Measurements from ENCODE around the gene ZNF768.
"Not testable (repeated sequence)": the region's sequence is repeated elsewhere in the genome, so short reads cannot be mapped to it uniquely, and the experiment has no call there.

The ZNF768 gene

DNA sequence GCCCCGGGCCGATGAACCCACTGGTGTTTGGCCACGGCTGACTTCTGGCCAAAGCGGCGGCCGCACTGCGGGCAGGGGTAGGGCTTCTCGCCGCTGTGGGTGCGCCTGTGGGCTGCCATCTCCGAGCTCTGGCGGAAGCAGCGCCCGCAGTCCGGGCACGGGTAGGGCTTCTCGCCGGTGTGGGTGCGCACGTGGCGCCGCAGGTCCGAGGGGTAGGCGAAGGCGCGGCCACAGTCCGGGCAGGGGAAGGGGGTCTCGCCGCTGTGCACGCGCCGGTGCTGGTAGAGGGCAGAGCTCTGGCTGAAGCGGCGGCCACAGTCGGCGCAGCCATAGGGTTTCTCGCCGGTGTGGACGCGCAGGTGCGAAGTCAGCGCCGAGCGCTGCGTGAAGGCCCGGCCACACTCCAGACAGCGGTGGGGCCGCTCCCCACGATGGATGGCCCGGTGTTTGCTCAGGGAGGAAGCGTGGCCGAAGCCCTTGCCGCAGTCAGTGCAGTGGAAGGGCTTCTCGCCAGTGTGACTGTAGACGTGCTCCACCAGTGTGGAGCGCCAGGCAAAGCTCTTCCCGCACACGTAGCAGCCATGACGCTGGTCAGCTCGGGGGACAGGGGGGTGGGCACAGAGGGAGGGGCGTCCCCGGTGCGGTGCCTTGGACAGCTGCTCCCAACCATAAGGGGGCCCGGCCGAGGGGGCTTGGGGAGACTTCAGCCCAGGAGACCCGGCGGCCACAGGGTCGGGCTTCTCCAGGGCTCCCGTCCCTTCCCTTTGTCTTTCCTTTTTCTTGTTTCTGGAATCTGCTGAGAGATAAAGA lies 29.2 kb upstream of the ZNF768 start:
- no peak for ATAC-seq

GRCh38 chr16:30554557-30555314 lies 28.4 kb upstream of the ZNF768 start:
- no peak for ATAC-seq

DNA sequence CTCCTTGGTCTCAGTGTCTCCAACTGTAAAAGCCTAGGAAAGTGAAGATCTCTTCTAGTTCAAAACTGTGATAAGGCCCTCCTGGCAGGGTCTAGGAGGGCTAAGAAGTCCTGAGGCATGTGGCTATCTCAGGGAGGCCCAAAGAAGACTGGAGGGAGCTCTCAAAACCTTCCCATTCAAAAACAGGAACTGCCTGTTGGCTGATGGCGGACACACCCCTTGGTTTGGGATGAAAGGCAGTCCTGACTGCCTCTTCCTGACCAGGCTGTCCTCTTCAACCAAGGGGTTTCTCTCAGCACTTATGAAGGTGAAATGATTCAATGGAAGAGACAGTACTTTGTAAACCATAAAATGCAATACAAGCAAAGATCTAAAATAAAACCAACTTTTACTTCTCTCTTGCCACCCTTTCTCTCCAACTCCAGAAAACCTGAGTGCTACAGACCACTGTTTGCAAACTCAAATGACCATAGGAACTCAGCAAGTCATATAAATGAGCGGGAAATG lies 27.1 kb upstream of the ZNF768 start:
- no peak for ATAC-seq

- no peak for ATAC-seq
Measured at GRCh38 chr16:30552956-30553355, 26.6 kb upstream of the ZNF768 start.

DNA sequence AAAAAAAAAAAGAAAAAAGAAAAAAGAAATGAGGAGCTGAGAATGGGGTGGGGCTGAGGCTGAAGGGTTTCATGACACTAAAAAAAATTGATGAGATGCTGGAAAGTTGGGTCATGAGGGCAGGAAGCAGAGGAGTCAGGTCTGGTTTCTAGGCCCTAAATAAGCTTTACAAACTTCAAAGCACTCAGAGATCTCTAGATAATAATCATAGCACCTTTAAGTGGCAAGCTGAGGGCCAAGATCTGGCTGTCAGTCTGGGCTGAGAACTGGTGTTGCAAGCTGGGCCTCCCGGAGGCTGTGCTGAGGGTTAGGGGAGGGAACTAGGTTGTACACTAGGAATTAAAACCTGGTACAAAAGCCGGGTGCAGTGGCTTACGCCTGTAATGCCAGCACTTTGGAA lies 25.4 kb upstream of the ZNF768 start:
- peak; percentile 91 to 93 for ATAC-seq

GRCh38 chr16:30548416-30549253 lies 22.3 kb upstream of the ZNF768 start:
- ATAC-seq = no peak

DNA sequence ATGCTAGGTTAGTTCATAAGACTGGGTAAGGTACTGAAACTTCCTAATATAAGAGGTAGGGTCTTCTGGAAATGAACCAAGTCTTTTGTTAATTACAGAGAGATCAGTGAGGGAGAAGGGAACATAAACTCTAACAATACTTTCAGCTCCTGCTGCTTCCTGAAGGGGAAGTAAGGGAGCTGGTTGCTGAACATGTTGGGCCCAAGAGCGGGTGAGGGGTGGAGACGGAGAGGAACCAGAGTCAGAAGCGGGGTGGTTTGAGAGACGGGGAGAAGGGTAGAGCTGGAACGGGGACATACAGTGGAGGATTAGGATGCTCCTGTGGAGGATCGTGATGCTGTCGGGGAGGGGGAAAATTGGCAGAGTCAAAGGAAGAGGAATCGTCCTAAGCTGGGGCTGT lies 19.7 kb upstream of the ZNF768 start:
- no peak for ATAC-seq

DNA sequence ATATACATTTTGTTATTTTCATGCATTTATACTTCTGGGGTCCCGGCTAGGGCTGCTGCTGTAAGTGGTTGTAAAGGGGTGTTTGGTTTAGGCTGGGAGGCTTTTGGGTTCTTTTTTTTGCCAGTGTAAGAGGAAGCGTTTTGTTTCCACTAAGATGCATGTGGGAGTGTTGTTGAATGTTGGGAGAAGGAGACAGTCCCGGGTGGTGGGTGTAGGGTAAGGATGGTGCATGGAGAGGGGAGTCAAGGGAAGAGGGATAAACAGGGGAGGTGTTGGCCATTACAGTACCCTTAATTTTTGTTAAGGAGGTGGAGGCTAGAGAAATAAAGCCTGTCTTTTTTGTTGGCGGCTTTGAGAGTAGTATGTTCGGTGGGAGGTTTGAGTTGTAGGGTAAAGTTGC lies 16.7 kb upstream of the ZNF768 start:
- no peak for ATAC-seq

DNA sequence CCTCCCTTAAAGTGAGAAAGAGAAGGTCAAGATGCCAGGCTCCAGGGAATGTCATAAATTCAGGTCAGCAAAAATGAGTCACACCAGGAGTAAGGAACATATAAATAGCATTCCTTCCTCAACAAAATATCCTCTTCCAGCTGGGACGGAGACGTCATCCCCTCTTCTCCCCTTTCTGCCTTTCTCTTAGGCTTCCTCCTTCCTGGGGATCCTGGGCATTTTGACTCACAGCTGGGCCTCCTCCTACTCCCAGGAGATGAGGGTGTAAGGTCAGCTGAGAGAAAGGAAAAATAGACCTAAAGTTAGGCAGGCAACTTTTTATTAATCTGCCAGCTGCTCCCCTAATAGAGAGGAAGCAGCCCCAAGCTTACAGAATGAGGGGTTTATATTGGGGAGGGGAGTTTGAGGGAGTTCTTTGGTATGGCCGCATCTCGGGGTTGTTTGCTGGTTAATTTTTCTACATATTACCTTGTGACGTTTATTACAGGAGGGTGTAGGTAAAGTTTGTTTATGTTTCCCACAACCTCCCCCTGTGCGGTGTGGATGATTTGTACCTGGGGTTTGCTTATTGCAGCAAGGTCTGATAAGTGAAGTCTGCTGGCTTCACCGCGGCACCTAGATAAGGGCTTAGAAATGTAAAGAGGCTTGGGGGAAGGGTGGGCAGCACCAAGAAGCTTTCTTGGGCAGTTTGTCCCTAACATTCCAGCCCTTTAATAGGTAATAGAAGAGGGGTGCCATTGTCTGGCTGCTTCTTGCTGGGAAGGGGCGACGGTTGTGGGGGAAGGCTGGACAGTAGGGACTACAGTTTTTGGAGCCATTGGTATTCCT lies 15.3 kb upstream of the ZNF768 start:
- ATAC-seq = no peak

- not testable (repeated sequence) for ATAC-seq
Measured at GRCh38 chr16:30540916-30541464, 14.6 kb upstream of the ZNF768 start.

DNA sequence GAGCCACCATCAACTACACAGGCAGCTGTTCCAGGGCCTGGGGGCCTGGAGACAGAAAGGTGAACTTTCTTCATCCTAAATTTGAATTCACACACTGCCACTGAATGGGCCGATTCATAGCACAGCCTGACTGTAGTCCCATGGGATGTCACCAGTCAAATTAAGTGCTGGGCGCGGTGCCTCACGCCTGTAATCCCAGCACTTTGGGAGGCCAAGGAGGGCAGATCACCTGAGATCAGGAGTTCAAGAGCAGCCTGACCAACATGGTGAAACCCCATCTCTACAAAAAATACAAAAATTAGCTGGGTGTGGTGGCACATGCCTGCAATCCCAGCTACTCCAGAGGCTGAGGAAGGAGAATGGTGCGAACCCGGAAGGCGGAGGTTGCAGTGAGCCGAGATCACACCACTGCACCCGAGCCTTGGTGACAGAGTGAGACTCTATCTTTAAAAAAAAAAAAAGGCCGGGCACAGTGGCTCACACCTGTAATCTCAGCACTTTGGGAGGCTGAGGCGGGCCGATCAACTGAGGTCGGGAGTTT lies 13.7 kb upstream of the ZNF768 start:
- ATAC-seq = not testable (repeated sequence)

DNA sequence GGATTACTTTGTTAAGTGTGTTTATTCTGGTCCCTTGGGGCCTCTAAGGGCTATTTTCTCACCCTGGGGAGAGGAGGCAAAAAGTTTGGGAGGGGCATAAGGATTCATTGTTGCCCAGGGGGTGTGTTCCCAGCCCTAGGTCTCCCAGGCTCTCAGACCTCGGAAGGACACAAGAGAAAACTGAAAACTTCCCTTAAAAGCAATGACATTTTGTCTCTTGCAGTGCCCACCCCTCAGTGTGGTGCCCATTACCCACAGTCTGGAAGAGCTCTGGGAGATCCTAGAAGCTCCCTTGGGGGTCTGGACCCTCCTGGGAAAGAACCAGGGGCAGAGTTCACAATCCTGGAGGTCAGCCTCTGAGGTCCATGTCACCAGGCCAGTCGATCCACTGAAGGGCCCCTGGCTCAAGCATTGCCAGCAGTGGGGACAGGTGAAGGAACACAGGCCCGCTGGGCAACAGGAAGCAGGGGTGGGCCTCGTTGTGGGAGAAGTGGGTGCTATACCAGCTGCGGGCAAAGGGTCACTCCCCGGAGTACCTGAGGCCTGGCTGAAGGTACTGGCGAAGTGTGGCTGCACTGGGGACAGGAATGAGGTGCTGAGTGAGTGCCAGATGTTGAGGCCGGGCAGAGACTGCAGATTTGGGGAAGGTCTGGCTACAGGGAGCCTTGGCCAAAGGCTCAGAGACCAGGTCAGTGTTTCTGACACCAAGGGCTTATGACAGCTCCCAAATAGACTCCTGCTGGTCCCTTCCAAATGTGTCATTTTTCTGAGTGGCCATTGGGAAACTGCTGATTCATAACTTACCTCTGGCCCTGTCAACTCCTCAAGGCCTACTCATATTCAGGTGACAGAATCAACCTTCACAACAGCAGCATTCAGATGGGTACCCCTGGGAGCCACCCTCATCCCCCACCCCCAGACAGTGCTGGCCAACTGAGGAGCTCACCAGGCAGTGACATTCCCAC lies 12.9 kb upstream of the ZNF768 start:
- no peak for ATAC-seq

DNA sequence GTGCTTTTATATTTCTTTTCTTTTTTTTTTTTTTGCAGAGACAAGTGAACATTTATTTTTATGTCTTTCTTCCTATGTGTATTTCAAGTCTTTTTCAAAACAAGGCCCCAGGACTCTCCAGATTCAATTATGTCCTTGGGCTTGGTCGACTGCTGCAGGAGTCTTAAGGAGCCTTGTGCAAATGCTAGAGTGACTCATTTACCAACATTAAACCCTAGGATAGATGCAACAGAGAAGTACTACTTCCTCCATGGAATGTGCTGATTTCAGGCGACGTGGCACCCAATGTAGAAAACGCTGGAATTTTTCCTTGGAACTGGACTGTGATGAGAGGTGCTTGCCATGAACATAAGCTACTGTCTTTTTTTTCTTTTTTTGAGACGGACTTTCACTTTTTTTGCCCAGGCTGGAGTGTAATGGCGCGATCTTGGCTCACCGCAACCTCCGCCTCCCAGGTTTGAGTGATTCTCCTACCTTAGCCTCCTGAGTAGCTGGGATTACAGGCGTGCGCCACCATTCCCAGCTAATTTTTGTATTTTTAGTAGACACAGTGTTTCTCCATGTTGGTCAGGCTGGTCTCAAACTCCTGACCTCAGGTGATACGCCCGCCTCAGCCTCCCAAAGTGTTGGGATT lies 10.1 kb upstream of the ZNF768 start:
- ATAC-seq = not testable (repeated sequence)

DNA sequence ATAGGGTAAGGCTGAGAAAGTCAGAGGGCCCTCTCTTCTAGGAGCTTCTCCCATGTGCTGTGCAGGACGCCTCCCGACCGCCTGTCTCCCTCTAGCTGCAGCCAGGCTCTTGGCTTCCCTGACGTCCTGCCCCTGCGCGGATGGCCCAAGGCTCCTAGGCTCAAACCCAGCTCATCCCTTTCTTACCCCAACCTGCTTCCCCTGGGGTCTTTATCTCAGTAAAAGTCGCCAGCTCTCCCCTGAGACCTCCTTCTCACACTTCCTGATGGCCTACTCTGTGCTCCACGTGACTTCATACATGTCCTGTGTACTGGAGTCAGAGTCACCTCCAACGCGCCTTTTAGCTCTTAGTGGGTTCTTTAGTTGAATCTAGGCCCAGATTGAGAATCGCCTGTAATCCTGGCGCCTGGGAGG lies 9.4 kb upstream of the ZNF768 start:
- peak; percentile 67 to 72 for ATAC-seq

DNA sequence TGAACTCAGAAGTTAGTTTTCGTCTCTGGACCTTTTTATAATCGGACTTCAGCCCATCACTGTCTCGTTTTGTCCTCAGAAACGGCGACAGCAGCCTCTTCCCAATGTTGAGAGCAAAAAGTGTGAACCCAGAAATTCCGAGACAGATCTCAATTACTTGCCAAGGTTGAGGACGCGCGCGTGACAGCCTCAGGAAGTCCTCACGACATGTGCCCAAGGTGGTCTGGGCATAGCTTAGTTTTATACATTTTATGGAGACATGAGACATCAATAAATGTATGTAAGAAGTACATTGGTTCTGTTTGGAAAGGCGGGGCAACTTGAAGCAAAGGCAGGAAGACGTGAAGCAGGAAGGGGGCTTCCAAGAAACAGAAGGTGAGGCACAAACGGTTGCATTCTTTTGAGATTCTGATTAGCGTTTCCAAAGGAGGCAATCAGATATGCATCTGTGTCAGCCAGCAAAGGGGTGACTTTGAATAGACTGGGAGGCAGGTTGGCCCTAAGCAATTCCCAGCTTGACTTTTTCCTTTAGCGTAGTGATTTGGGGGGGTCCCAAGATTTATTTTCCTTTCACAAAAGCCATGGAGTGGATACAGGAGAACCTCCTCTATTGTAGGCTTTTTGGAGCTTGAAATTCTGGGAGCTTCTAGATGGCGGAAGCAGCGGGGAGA lies 8.9 kb upstream of the ZNF768 start:
- ATAC-seq = peak; percentile 22 to 35

- ATAC-seq = peak; percentile 80 to 81
Measured at GRCh38 chr16:30534368-30535105, 8.2 kb upstream of the ZNF768 start, which contains the start of gene ZNF747. TSS of gene ZNF747 (minus strand) at chr16:30534858. CDS start at chr16:30534679, 179 bp downstream.

GRCh38 chr16:30533748-30534367 lies 7.5 kb upstream of the ZNF768 start:
- peak in 1 of 2 donors; percentile 0 for ATAC-seq

GRCh38 chr16:30533146-30533522 lies 6.8 kb upstream of the ZNF768 start:
- no peak for ATAC-seq

Data from activated CD4-positive, CD25-positive, alpha-beta regulatory T cell treated with anti-CD3 and anti-CD28 coated beads, Interleukin-2, amount 50 U/mL, for 24 hours (primary cell).